A549 (cell line): Measurements from ENCODE around the gene PSMD13. TPM values are rescaled to one million over a fixed set of nuclear protein-coding genes. Genes with fewer than 3 reads are reported as not detected.

Source experiments
- ATAC-seq, 2 experiments: fragments of 200-7000 bp in 1 of 2; fragments of >200 bp in 1 of 2; cut with Nextera tagmentation in 1 of 2; cut with Tn5 transposase in 1 of 2; 3 replicates each; pipeline versions ENCODE4 v1.8.0 to v1.9.1; 2018 to 2020; ENCODE audit warnings: mild to moderate bottlenecking in 1 of 2, moderate library complexity in 1 of 2
- CTCF ChIA-PET: fragments of 300-600 bp; sonication (Branson Sonifier 250); formaldehyde crosslinking; extraction: SDS; loops from one replicate; lab custom pipeline; 2021; ENCODE audit warnings: antibody characterized with exemption, inconsistent platforms; lab: Yijun Ruan, JAX
- POLR2A ChIA-PET: fragments of 350-600 bp; formaldehyde crosslinking; extraction: SDS; loops from one replicate; lab custom pipeline; 2021; ENCODE audit warnings: antibody characterized with exemption, inconsistent platforms; lab: Yijun Ruan, JAX
- DNase-seq, 2 experiments: peaks; one replicate each; pipeline versions ENCODE4 v3.0.0 to v3.0.0-alpha.2; 2011 to 2016; ENCODE audit warnings: low read depth in 1 of 2, low spot score in 1 of 2
- FAIRE-seq: peaks from 2 replicates; lab custom pipeline; 2011; peaks lifted over from hg19 to GRCh38; lab: Jason Lieb, UNC
- H3K27ac ChIP-seq, 2 experiments: fragments of >200 bp; sonication (Bioruptor Twin); formaldehyde crosslinking; 3 replicates each; pipeline ENCODE4 v1.5.1; 2016 to 2017
- H3K4me1 ChIP-seq: fragments of >200 bp; sonication (Bioruptor Twin); formaldehyde crosslinking; 3 replicates; pipeline ENCODE4 v1.6.1; 2016
- H3K4me2 ChIP-seq: fragments of >200 bp; sonication (Bioruptor Twin); formaldehyde crosslinking; 3 replicates; pipeline ENCODE4 v1.6.1; 2016
- H3K4me3 ChIP-seq: fragments of >200 bp; sonication (Bioruptor Twin); formaldehyde crosslinking; 3 replicates; pipeline ENCODE4 v1.5.1; 2016
- H3K9me3 ChIP-seq: fragments of >200 bp; sonication (Bioruptor Twin); formaldehyde crosslinking; 3 replicates; pipeline ENCODE4 v1.6.1; 2016
- ATOH8 ChIP-seq: fragments of 250-450 bp; sonication (Bioruptor Pico); IDR thresholded peaks from 2 replicates; pipeline ENCODE4 v1.5.0; 2020; ENCODE audit warnings: low read depth, mild to moderate bottlenecking, moderate library complexity
- BCL3 ChIP-seq: fragments of >200 bp; sonication (Bioruptor Twin); formaldehyde crosslinking; IDR thresholded peaks from 3 replicates; pipeline ENCODE4 v1.6.1; 2016
- CBX8 ChIP-seq: fragments of 200-600 bp; sonication (generic); IDR thresholded peaks from 2 replicates; pipeline ENCODE4 v1.6.1; 2016
- EHF ChIP-seq: fragments of 250-450 bp; sonication (Bioruptor Pico); IDR thresholded peaks from 2 replicates; pipeline ENCODE4 v1.5.0; 2020; ENCODE audit warnings: mild to moderate bottlenecking
- ESRRA ChIP-seq: fragments of 150-350 bp; IDR thresholded peaks from 2 replicates; pipeline ENCODE4 v1.6.1; 2014; ENCODE audit warnings: mild to moderate bottlenecking, low read length, borderline replicate concordance
- FOSB ChIP-seq: fragments of 250-450 bp; sonication (Bioruptor Pico); IDR thresholded peaks from 2 replicates; pipeline ENCODE4 v1.5.0; 2020; ENCODE audit warnings: mild to moderate bottlenecking, moderate library complexity
- FOXS1 ChIP-seq: fragments of 250-450 bp; sonication (Bioruptor Pico); IDR thresholded peaks from 2 replicates; pipeline ENCODE4 v1.5.0; 2020; ENCODE audit warnings: mild to moderate bottlenecking, moderate library complexity
- HES2 ChIP-seq: fragments of >200 bp; sonication (Bioruptor Twin); formaldehyde crosslinking; IDR thresholded peaks from 2 replicates; pipeline ENCODE4 v1.6.1; 2016
- MAX ChIP-seq: IDR thresholded peaks from 2 replicates; pipeline ENCODE4 v1.6.1; 2012
- MYC ChIP-seq: IDR thresholded peaks from 2 replicates; pipeline ENCODE4 v1.6.1; 2012; ENCODE audit warnings: mild to moderate bottlenecking, inconsistent platforms, low read length, improper control_type of control experiment, borderline replicate concordance
- NFE2L2 ChIP-seq: fragments of 150-350 bp; conservative IDR thresholded peaks from 2 replicates; pipeline ENCODE4 v1.6.1; 2014; ENCODE audit warnings: low read length
- RARB ChIP-seq: fragments of 250-450 bp; sonication (Bioruptor Pico); IDR thresholded peaks from 2 replicates; pipeline ENCODE4 v1.8.0; 2021; ENCODE audit warnings: mild to moderate bottlenecking, moderate library complexity
- REST ChIP-seq: fragments of 200-600 bp; sonication (generic); IDR thresholded peaks from 2 replicates; pipeline ENCODE4 v1.6.1; 2016; ENCODE audit warnings: antibody characterized with exemption, mild to moderate bottlenecking, moderate library complexity
- TP53 ChIP-seq: fragments of 250-450 bp; sonication (Bioruptor Pico); IDR thresholded peaks from 2 replicates; pipeline ENCODE4 v1.5.0; 2021; ENCODE audit warnings: mild to moderate bottlenecking, moderate library complexity
- ZSCAN20 ChIP-seq: fragments of 250-450 bp; sonication (Bioruptor Pico); IDR thresholded peaks from 2 replicates; pipeline ENCODE4 v1.8.0; 2022; ENCODE audit warnings: mild to moderate bottlenecking, moderate library complexity
- WGBS: methylation state at CpG from one replicate; pipeline ENCODE4 v1.1.6; 2017; ENCODE audit errors: missing lambda C conversion rate; 5-methylcytosine and 5-hydroxymethylcytosine counted together
- polyA plus RNA-seq, 4 experiments: library from polyadenylated mRNA; depleted of rRNA in 3 of 4; stranded (reverse); fragments of >200 nt; fragmentation: RNase III in 1 of 4; extraction: RNeasy Plus Mini Kit Qiagen cat#74134 plus additional on column Dnase treatment in 1 of 4; gene quantifications; 2 replicates in 3 of 4; 3 replicates in 1 of 4; pipeline ENCODE4 v1.2.3, GENCODE V29; 2011 to 2017

Gene PSMD13
- polyA plus RNA-seq, 2 of the 4 experiments (the other 2 are of a cell fraction), result 153 to 198 TPM

GRCh38 chr11:299081-299891 lies 62.5 kb downstream of the PSMD13 start, which contains the start of gene IFITM5:
TSS of gene IFITM5 (minus strand) at chr11:299526. CDS start at chr11:299490, 36 bp downstream.
- no peak for ATAC-seq
- Histone ChIP-seq H3K4me1 (no peaks in the 10 kb centered on the region), H3K4me3 (no peak within 1 kb of the TSS)
- CTCF ChIA-PET, result interaction anchor here (0.6 to 3.2 kb wide), 5 partner anchors 11 to 248 kb away, joined by 3 to 16 read pairs (median 4); no protein-coding TSS in a partner anchor
- no peak for DNase-seq
- TF ChIP-seq RARB (CRISPR knock-in tag) (no peak), ATOH8 (CRISPR knock-in tag) (no peak), REST (no peak), HES2 (no peak), FOSB (CRISPR knock-in tag) (no peak), BCL3 (no peak), MAX (no peak), CBX8 (no peak), EHF (CRISPR knock-in tag) (no peak), ESRRA (no peak), FOXS1 (no peak), NFE2L2 (no peak)
- TF ChIP-seq, all 56 proteins: peak for 0
- no peaks in the 10 kb centered on the region for H3K9me3 ChIP-seq
- FAIRE-seq, result no peak
- 59% methylated on average over 10 of the region's 40 CpGs for WGBS
- H3K4me2 ChIP-seq, result no peak within 1 kb of the TSS
- H3K27ac ChIP-seq, result peak within 1 kb of the TSS in 1 of 2 experiments; percentile 19; a peak in 1 of 6 replicates
- POLR2A ChIA-PET, result no interaction called here

- CTCF ChIA-PET, result interaction anchor here (0.6 to 3.2 kb wide), 4 partner anchors 10 to 247 kb away, joined by 3 to 16 read pairs (median 4); no protein-coding TSS in a partner anchor
- TF ChIP-seq TP53 (CRISPR knock-in tag), result no peak
- TF ChIP-seq MYC, result no peak
- no peak for TF ChIP-seq ZSCAN20 (CRISPR knock-in tag)
- WGBS, result 58% methylated on average over 16 of the region's 20 CpGs
- 0 out of 6 replicates have a peak overlapping the region, but pooled peaks of 1 of the 2 experiments have one; percentile 19 for H3K27ac ChIP-seq
- DNase-seq, result no peak
- H3K4me1 ChIP-seq, result no peaks in the 10 kb centered on the region
- no peaks in the 10 kb centered on the region for H3K9me3 ChIP-seq
- H3K4me3 ChIP-seq, result no peak overlapping the region
- H3K4me2 ChIP-seq, result no peak overlapping the region
- POLR2A ChIA-PET, result no interaction called here
- peak in 1 of 2 experiments; percentile 28; a peak in 3 of 6 replicates for ATAC-seq
- FAIRE-seq, result no peak
These were observed 63.4 kb downstream of the PSMD13 start for GRCh38 chr11:299951-300735.

Other genes starting within 250 kb of the PSMD13 start
- gene SCGB1C1, start 43.9 kb upstream of the PSMD13 start, polyA plus RNA-seq (2011; rRNA removed), result not detected in 2 replicates
- not detected in 3 replicates for gene SCGB1C1, start 43.9 kb upstream of the PSMD13 start, polyA plus RNA-seq (2017; fragmentation: RNase III; extraction: RNeasy Plus Mini Kit Qiagen cat#74134 plus additional on column Dnase treatment)
- gene BET1L, start 29.6 kb upstream of the PSMD13 start, polyA plus RNA-seq (2011; rRNA removed), result 44.5 and 54.0 TPM in 2 replicates
- 26.4 to 28.5 TPM (median 28.3 TPM) in 3 replicates for gene BET1L, start 29.6 kb upstream of the PSMD13 start, polyA plus RNA-seq (2017; fragmentation: RNase III; extraction: RNeasy Plus Mini Kit Qiagen cat#74134 plus additional on column Dnase treatment)
- 82.0 and 119 TPM in 2 replicates for gene RIC8A, start 29.3 kb upstream of the PSMD13 start, polyA plus RNA-seq (2011; rRNA removed)
- 101 to 111 TPM (median 108 TPM) in 3 replicates for gene RIC8A, start 29.3 kb upstream of the PSMD13 start, polyA plus RNA-seq (2017; fragmentation: RNase III; extraction: RNeasy Plus Mini Kit Qiagen cat#74134 plus additional on column Dnase treatment)
- gene SIRT3, start 634 bp upstream of the PSMD13 start, polyA plus RNA-seq (2011; rRNA removed), result 18.4 and 22.3 TPM in 2 replicates
- gene SIRT3, start 634 bp upstream of the PSMD13 start, polyA plus RNA-seq (2017; fragmentation: RNase III; extraction: RNeasy Plus Mini Kit Qiagen cat#74134 plus additional on column Dnase treatment), result 19.2 to 20.8 TPM (median 20.3 TPM) in 3 replicates
- 0.03 TPM in 1 of 2 replicates, not detected in the other for gene NLRP6, start 41.4 kb downstream of the PSMD13 start, polyA plus RNA-seq (2011; rRNA removed)
- not detected in 3 replicates for gene NLRP6, start 41.4 kb downstream of the PSMD13 start, polyA plus RNA-seq (2017; fragmentation: RNase III; extraction: RNeasy Plus Mini Kit Qiagen cat#74134 plus additional on column Dnase treatment)
- gene PGGHG, start 52.1 kb downstream of the PSMD13 start, polyA plus RNA-seq (2011; rRNA removed), result 7.2 and 7.9 TPM in 2 replicates
- gene PGGHG, start 52.1 kb downstream of the PSMD13 start, polyA plus RNA-seq (2017; fragmentation: RNase III; extraction: RNeasy Plus Mini Kit Qiagen cat#74134 plus additional on column Dnase treatment), result 12.9 to 19.5 TPM (median 18.3 TPM) in 3 replicates
- gene IFITM5, start 62.5 kb downstream of the PSMD13 start, polyA plus RNA-seq (2011; rRNA removed), result not detected in 2 replicates
- not detected in 3 replicates for gene IFITM5, start 62.5 kb downstream of the PSMD13 start, polyA plus RNA-seq (2017; fragmentation: RNase III; extraction: RNeasy Plus Mini Kit Qiagen cat#74134 plus additional on column Dnase treatment)
- gene IFITM2, start 70.8 kb downstream of the PSMD13 start, polyA plus RNA-seq (2011; rRNA removed), result 36.4 and 61.3 TPM in 2 replicates
- 38.8 to 52.7 TPM (median 43.6 TPM) in 3 replicates for gene IFITM2, start 70.8 kb downstream of the PSMD13 start, polyA plus RNA-seq (2017; fragmentation: RNase III; extraction: RNeasy Plus Mini Kit Qiagen cat#74134 plus additional on column Dnase treatment)
- 1.7 and 2.4 TPM in 2 replicates for gene IFITM1, start 77.1 kb downstream of the PSMD13 start, polyA plus RNA-seq (2011; rRNA removed)
- gene IFITM1, start 77.1 kb downstream of the PSMD13 start, polyA plus RNA-seq (2017; fragmentation: RNase III; extraction: RNeasy Plus Mini Kit Qiagen cat#74134 plus additional on column Dnase treatment), result 0.14 to 0.16 TPM in 2 of 3 replicates, not detected in the other
- gene IFITM3, start 83.9 kb downstream of the PSMD13 start, polyA plus RNA-seq (2011; rRNA removed), result 8.6 and 10.8 TPM in 2 replicates
- gene IFITM3, start 83.9 kb downstream of the PSMD13 start, polyA plus RNA-seq (2017; fragmentation: RNase III; extraction: RNeasy Plus Mini Kit Qiagen cat#74134 plus additional on column Dnase treatment), result 8.3 to 13.5 TPM (median 11.3 TPM) in 3 replicates
- 5.1 and 5.3 TPM in 2 replicates for gene B4GALNT4, start 132.5 kb downstream of the PSMD13 start, polyA plus RNA-seq (2011; rRNA removed)
- gene B4GALNT4, start 132.5 kb downstream of the PSMD13 start, polyA plus RNA-seq (2017; fragmentation: RNase III; extraction: RNeasy Plus Mini Kit Qiagen cat#74134 plus additional on column Dnase treatment), result 20.4 to 28.0 TPM (median 27.5 TPM) in 3 replicates
- 12.1 and 13.9 TPM in 2 replicates for gene PKP3, start 157.2 kb downstream of the PSMD13 start, polyA plus RNA-seq (2011; rRNA removed)
- gene PKP3, start 157.2 kb downstream of the PSMD13 start, polyA plus RNA-seq (2017; fragmentation: RNase III; extraction: RNeasy Plus Mini Kit Qiagen cat#74134 plus additional on column Dnase treatment), result 22.3 to 25.9 TPM (median 23.4 TPM) in 3 replicates
- gene SIGIRR, start 178.0 kb downstream of the PSMD13 start, polyA plus RNA-seq (2011; rRNA removed), result 27.7 and 27.8 TPM in 2 replicates
- 56.6 to 66.4 TPM (median 58.6 TPM) in 3 replicates for gene SIGIRR, start 178.0 kb downstream of the PSMD13 start, polyA plus RNA-seq (2017; fragmentation: RNase III; extraction: RNeasy Plus Mini Kit Qiagen cat#74134 plus additional on column Dnase treatment)
- 0.66 and 0.70 TPM in 2 replicates for gene ANO9, start 205.0 kb downstream of the PSMD13 start, polyA plus RNA-seq (2011; rRNA removed)
- gene ANO9, start 205.0 kb downstream of the PSMD13 start, polyA plus RNA-seq (2017; fragmentation: RNase III; extraction: RNeasy Plus Mini Kit Qiagen cat#74134 plus additional on column Dnase treatment), result 0.50 to 0.55 TPM (median 0.51 TPM) in 3 replicates
- gene PTDSS2, start 213.3 kb downstream of the PSMD13 start, polyA plus RNA-seq (2011; rRNA removed), result 23.4 and 28.9 TPM in 2 replicates
- 34.3 to 39.4 TPM (median 38.9 TPM) in 3 replicates for gene PTDSS2, start 213.3 kb downstream of the PSMD13 start, polyA plus RNA-seq (2017; fragmentation: RNase III; extraction: RNeasy Plus Mini Kit Qiagen cat#74134 plus additional on column Dnase treatment)